Neural progenitor cell (in vitro differentiated cells): ENCODE data around the gene CRTC3.
"Not testable (repeated sequence)": the region's sequence is repeated elsewhere in the genome, so short reads cannot be mapped to it uniquely, and the experiment has no call there.

Experiments used
- CTCF ChIP-seq: fragments of 200-600 bp; sonication (generic); IDR thresholded peaks from 2 replicates; pipeline ENCODE4 v1.5.1; 2017; ENCODE audit warnings: antibody characterized with exemption, mild to moderate bottlenecking
- EZH2 ChIP-seq: fragments of 200-600 bp; sonication (generic); IDR thresholded peaks from 2 replicates; pipeline ENCODE4 v1.6.1; 2017; ENCODE audit warnings: antibody characterized with exemption, mild to moderate bottlenecking, moderate library complexity
- EZH2phosphoT487 ChIP-seq: fragments of 200-600 bp; sonication (generic); IDR thresholded peaks from 2 replicates; pipeline ENCODE4 v1.6.1; 2017; ENCODE audit warnings: antibody characterized with exemption

DNA sequence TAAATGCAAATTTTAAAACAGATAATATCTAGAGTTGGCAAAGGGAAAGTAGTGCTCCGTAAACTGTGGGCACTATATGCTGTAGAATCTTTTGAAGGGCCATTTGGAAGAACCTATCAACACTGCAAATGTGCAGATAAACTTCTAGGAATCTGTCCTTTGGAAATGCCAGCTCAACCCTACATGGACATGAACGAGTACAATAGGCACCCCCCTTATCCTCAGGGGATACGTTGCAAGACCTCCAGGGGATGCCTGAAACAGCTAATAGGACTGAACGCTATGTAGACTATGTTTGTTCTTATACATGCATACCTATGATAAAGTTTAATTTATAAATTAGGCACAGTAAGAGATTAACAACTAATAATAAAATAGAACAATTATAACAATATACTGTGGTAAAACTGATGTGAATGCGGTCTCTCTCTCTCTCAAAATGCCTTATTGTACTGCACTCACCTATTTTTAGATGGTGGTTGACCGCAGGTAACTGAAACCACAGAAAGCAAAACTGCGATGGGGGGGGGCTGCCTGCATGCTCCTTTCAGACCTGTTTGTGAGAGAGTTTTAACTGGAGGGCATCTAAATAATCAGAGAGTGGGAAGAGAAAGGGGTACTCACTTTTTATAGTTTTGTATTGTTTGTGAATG, 127.9 kb downstream of the CRTC3 start:
- TF ChIP-seq EZH2, CTCF, EZH2phosphoT487: not testable (repeated sequence)
